Kidney (tissue), 14 donors: ENCODE data around the gene SFMBT2. TPM values are rescaled to one million over a fixed set of nuclear protein-coding genes. Genes with fewer than 3 reads are reported as not detected.
"Not testable (repeated sequence)": the region's sequence is repeated elsewhere in the genome, so short reads cannot be mapped to it uniquely, and the experiment has no call there.

Source experiments
- DNase-seq, 5 donors: peaks; one replicate each; pipeline ENCODE4 v3.0.0-alpha.2; 2013 to 2020
- FAIRE-seq: peaks from 2 replicates; lab custom pipeline; 2012; peaks lifted over from hg19 to GRCh38; lab: Jason Lieb, UNC
- H3K27ac ChIP-seq, 2 donors: one replicate each; pipeline ENCODE4 v1.7.0; 2013; ENCODE audit warnings: low read depth in 2 of 2, low read length in 2 of 2, inconsistent platforms in 1 of 2
- H3K27me3 ChIP-seq: one replicate; pipeline ENCODE4 v1.7.1; 2013; ENCODE audit warnings: low read length, inconsistent platforms; ENCODE audit not compliant: control insufficient read depth, insufficient read depth
- H3K36me3 ChIP-seq, 3 donors: one replicate each; pipeline versions ENCODE4 v1.7.0 to v1.7.1; 2013; ENCODE audit warnings: low read length in 3 of 3, control low read depth in 1 of 3, inconsistent platforms in 1 of 3; ENCODE audit not compliant: insufficient read depth in 3 of 3, control insufficient read depth in 2 of 3
- H3K4me1 ChIP-seq, 3 donors: one replicate each; pipeline versions ENCODE4 v1.7.0 to v1.7.1; 2013; ENCODE audit warnings: low read length in 3 of 3, inconsistent platforms in 1 of 3, low read depth in 1 of 3; ENCODE audit not compliant: control insufficient read depth in 2 of 3, insufficient read depth in 2 of 3
- H3K4me3 ChIP-seq, 3 donors: one replicate each; pipeline versions ENCODE4 v1.7.0 to v1.8.1; 2013; ENCODE audit warnings: low read length in 3 of 3, control low read depth in 1 of 3, inconsistent platforms in 1 of 3
- H3K9ac ChIP-seq, 3 donors: one replicate each; pipeline versions ENCODE4 v1.7.0 to v1.7.1; 2013; ENCODE audit warnings: low read length in 3 of 3, control low read depth in 1 of 3, inconsistent platforms in 1 of 3
- H3K9me3 ChIP-seq, 3 donors: one replicate each; pipeline versions ENCODE4 v1.7.0 to v1.7.1; 2013; ENCODE audit warnings: low read length in 3 of 3, control low read depth in 1 of 3, inconsistent platforms in 1 of 3; ENCODE audit not compliant: control insufficient read depth in 2 of 3, insufficient read depth in 1 of 3
- intact Hi-C: fragments of 100-400 bp; cut with DNase I; formaldehyde crosslinking; loops from one replicate; pipeline ENCODE4 v1.11.1; 2022
- polyA plus RNA-seq: library from polyadenylated mRNA; stranded (reverse); fragments of 350-450 nt; fragmentation: Illumina TruSeq; extraction: RNeasy Lipid Tissue Mini Kit (QIAGEN cat#74804); gene quantifications from one replicate; pipeline ENCODE4 v1.2.3, GENCODE V29; 2014; ENCODE audit warnings: low read depth, low replicate concordance; ENCODE audit not compliant: insufficient read depth
- total RNA-seq: library from RNA; stranded (reverse); fragmentation: NEBNext Ultra II Directional; extraction: Animal tissue kit (Norgen Biotek cat#: 25700); gene quantifications from one replicate; pipeline ENCODE4 v1.2.1, GENCODE V29; 2021
- TF ChIP-seq, protein P1 (sequence below): IDR thresholded peaks from 3 replicates; pipeline ENCODE4 v1.5.1; 2012; ENCODE audit warnings: mild to moderate bottlenecking, moderate library complexity, borderline replicate concordance; ENCODE audit not compliant: insufficient read depth; ENCODE audit errors: extremely low read depth
- donor health status: control.
- donor health status: control.
- donor health status: control.
- donor health status: control.
- donor health status: control.
- donor health status: DM: yes; HTN: yes; CAD: no.
- donor health status: Normal renal cell carcinoma (clear cell type).

The SFMBT2 gene
- total and polyA plus RNA-seq, 2 donors from 2014 or later = 1.2 to 15.3 TPM

DNA sequence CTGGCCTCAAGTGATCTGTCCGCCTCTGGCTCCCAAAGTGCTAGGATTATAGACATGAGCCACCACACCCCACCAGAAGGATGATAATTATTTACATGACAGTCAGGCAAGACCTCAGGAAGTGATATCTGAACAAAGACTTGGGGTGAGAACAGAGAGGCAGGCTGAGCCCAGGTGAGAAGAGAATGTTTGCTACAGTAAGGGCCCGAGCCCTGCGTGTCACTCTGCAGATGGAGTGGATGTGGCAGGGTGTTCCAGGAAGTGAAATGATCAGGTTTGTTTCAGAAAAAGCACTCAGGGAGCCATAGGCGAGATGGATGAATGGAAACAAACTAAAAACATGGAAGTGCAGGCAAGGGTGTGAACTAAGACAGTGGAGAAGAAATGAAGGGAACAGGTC, 22.2 kb downstream of the SFMBT2 start:
- FAIRE-seq (no peak), DNase-seq (no peak)
- no peak overlapping the region for H3K9ac ChIP-seq
- H3K27me3 ChIP-seq = no peaks in the 10 kb centered on the region
- TF ChIP-seq, protein P1, sequence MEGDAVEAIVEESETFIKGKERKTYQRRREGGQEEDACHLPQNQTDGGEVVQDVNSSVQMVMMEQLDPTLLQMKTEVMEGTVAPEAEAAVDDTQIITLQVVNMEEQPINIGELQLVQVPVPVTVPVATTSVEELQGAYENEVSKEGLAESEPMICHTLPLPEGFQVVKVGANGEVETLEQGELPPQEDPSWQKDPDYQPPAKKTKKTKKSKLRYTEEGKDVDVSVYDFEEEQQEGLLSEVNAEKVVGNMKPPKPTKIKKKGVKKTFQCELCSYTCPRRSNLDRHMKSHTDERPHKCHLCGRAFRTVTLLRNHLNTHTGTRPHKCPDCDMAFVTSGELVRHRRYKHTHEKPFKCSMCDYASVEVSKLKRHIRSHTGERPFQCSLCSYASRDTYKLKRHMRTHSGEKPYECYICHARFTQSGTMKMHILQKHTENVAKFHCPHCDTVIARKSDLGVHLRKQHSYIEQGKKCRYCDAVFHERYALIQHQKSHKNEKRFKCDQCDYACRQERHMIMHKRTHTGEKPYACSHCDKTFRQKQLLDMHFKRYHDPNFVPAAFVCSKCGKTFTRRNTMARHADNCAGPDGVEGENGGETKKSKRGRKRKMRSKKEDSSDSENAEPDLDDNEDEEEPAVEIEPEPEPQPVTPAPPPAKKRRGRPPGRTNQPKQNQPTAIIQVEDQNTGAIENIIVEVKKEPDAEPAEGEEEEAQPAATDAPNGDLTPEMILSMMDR = no peak
- no peaks in the 10 kb centered on the region for H3K36me3 ChIP-seq
- no peak overlapping the region for H3K4me3 ChIP-seq
- H3K27ac ChIP-seq = no peak overlapping the region
- H3K4me1 ChIP-seq = peaks cover 0 to 1% (median 0%) of the 10 kb centered on the region in 3 donors
- intact Hi-C loops = no loop called here
- no peaks in the 10 kb centered on the region for H3K9me3 ChIP-seq

DNA sequence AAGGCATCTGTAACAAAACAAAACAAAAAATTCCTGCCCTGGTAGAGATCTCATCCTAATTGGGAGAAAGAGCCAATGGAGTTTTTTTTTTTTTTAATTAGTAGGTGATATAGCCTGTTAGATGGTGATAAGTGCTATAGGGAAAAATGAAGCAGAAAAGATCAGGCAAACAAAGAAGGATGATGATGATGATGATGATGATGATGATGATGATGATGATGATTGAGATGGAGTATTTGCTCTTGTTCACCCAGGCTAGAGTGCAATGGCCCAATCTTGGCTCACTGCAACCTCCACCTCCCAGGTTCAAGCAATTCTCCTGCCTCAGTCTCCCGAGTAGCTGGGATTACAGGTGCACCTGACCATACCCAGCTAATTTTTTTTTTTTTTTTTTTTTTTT, 22.7 kb downstream of the SFMBT2 start:
- H3K27me3 ChIP-seq, DNase-seq, H3K9me3 ChIP-seq, H3K27ac ChIP-seq, FAIRE-seq, intact Hi-C loops, H3K36me3 ChIP-seq, H3K4me1 ChIP-seq, H3K4me3 ChIP-seq, H3K9ac ChIP-seq: not testable (repeated sequence)

DNA sequence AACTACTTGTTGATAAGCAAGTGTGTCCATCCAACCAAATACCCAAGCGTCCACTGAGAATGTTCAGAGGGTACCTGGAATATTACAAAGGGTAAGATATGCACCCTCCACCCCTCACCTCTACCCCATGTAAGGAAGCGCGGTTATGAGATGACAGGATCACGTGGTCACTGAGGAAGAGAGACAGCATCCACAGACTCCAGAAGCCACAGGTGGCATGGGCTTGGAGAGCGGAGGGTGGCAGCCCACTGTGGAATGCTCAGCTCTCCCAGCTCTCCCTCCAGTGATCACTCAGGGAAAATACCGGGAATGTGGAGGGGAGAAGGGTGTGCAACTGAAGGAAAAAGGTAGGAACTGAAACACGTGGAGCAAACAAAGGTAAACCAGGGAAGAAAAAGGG, 25.7 kb downstream of the SFMBT2 start:
- Histone ChIP-seq H3K27me3 (no peaks in the 10 kb centered on the region), H3K36me3 (peaks cover 0 to 4% (median 0%) of the 10 kb centered on the region in 3 donors), H3K4me3 (no peak overlapping the region), H3K4me1 (peaks cover 0 to 2% (median 0%) of the 10 kb centered on the region in 3 donors), H3K9me3 (no peaks in the 10 kb centered on the region), H3K9ac (no peak overlapping the region), H3K27ac (no peak overlapping the region)
- TF ChIP-seq, protein P1 = no peak
- FAIRE-seq (no peak), DNase-seq (no peak)
- intact Hi-C loops = no loop called here

DNA sequence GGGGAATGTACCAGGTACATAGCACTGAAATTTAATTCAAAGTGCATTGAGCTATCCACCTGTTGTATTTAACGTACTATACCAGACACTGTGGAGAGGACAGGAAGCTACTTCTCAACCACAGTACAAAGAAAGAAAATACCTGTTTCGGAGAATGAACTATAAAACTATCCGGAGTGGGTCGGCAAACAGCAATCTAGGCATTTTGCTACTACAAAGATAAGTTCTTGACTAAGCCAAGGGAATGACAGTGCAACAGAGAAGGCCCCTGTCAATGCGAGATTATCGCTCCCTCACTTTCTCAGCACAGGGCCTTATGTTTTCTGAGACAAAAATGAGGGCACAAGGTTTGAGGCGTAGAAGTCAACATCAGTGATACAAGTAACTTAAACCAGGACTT, 27.4 kb downstream of the SFMBT2 start:
- intact Hi-C loops = no loop called here
- H3K27me3 ChIP-seq = no peaks in the 10 kb centered on the region
- H3K4me1 ChIP-seq = peaks cover 0 to 2% (median 0%) of the 10 kb centered on the region in 3 donors
- TF ChIP-seq, protein P1 = no peak
- DNase-seq = no peak
- no peak overlapping the region for H3K4me3 ChIP-seq
- H3K36me3 ChIP-seq = peaks cover 0 to 4% (median 0%) of the 10 kb centered on the region in 3 donors
- FAIRE-seq = no peak
- no peak overlapping the region for H3K9ac ChIP-seq
- no peak overlapping the region for H3K27ac ChIP-seq
- no peaks in the 10 kb centered on the region for H3K9me3 ChIP-seq
